ENCODE data around the gene FLNB. TPM values are rescaled to one million over a fixed set of nuclear protein-coding genes. Genes with fewer than 3 reads are reported as not detected.

Gene FLNB
- total RNA-seq, 1 donor from 2014 or later = 75.4 TPM

- Mint-ChIP-seq H3K36me3 (ENCODE audit: unreplicated experiment) (peaks cover 6% of the 10 kb centered on the region), H3K4me3 (ENCODE audit: unreplicated experiment) (no peak overlapping the region), H3K9me3 (ENCODE audit: unreplicated experiment) (peaks cover 5% of the 10 kb centered on the region), H3K27ac (ENCODE audit: unreplicated experiment) (no peak overlapping the region), H3K27me3 (ENCODE audit: unreplicated experiment) (peaks cover 4% of the 10 kb centered on the region), H3K4me1 (ENCODE audit: low read depth, unreplicated experiment) (peaks cover 36% of the 10 kb centered on the region)
- DNase-seq = no peak
- TF ChIP-seq, protein P1, sequence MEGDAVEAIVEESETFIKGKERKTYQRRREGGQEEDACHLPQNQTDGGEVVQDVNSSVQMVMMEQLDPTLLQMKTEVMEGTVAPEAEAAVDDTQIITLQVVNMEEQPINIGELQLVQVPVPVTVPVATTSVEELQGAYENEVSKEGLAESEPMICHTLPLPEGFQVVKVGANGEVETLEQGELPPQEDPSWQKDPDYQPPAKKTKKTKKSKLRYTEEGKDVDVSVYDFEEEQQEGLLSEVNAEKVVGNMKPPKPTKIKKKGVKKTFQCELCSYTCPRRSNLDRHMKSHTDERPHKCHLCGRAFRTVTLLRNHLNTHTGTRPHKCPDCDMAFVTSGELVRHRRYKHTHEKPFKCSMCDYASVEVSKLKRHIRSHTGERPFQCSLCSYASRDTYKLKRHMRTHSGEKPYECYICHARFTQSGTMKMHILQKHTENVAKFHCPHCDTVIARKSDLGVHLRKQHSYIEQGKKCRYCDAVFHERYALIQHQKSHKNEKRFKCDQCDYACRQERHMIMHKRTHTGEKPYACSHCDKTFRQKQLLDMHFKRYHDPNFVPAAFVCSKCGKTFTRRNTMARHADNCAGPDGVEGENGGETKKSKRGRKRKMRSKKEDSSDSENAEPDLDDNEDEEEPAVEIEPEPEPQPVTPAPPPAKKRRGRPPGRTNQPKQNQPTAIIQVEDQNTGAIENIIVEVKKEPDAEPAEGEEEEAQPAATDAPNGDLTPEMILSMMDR (IDR thresholded peaks at IDR 0.05; ENCODE audit: partially characterized antibody, unreplicated experiment) = no peak
These were observed 182.1 kb downstream of the FLNB start for GRCh38 chr3:58190291-58190690.

DNA sequence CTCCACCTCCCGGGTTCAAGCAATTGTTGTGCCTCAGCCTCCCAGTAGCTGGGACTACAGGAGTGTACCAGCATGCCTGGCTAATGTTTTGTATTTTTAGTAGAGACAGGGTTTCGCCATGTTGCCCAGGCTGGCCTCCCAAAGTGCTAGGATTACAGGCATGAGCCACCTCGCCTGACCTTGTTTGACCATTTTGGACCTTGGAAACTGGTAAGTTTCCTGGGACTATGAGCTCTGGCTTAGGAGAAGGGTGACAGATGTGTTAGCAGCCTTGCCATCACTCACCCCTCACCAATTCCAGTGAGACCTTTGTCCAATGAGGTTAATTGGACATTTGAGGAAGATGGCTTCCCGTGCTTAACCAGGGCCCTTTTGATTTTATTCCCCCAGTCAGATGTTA lies 182.7 kb downstream of the FLNB start:
- Mint-ChIP-seq H3K36me3 (ENCODE audit: unreplicated experiment) (peaks cover 6% of the 10 kb centered on the region), H3K27me3 (ENCODE audit: unreplicated experiment) (peaks cover 4% of the 10 kb centered on the region), H3K4me3 (ENCODE audit: unreplicated experiment) (peak overlapping the region; percentile 56), H3K9me3 (ENCODE audit: unreplicated experiment) (peaks cover 5% of the 10 kb centered on the region), H3K4me1 (ENCODE audit: low read depth, unreplicated experiment) (peaks cover 37% of the 10 kb centered on the region), H3K27ac (ENCODE audit: unreplicated experiment) (no peak overlapping the region)
- TF ChIP-seq, protein P1 (IDR thresholded peaks at IDR 0.05; ENCODE audit: partially characterized antibody, unreplicated experiment) = no peak
- DNase-seq = no peak

GRCh38 chr3:58191361-58191991 lies 183.3 kb downstream of the FLNB start:
- DNase-seq = no peak
- TF ChIP-seq, protein P1 (IDR thresholded peaks at IDR 0.05; ENCODE audit: partially characterized antibody, unreplicated experiment) = no peak
- H3K27me3 Mint-ChIP-seq (ENCODE audit: unreplicated experiment) = peaks cover 5% of the 10 kb centered on the region
- no peak overlapping the region for H3K27ac Mint-ChIP-seq (ENCODE audit: unreplicated experiment)
- peaks cover 6% of the 10 kb centered on the region for H3K9me3 Mint-ChIP-seq (ENCODE audit: unreplicated experiment)
- H3K4me3 Mint-ChIP-seq (ENCODE audit: unreplicated experiment) = no peak overlapping the region
- H3K4me1 Mint-ChIP-seq (ENCODE audit: low read depth, unreplicated experiment) = peaks cover 32% of the 10 kb centered on the region
- H3K36me3 Mint-ChIP-seq (ENCODE audit: unreplicated experiment) = peaks cover 6% of the 10 kb centered on the region

DNA sequence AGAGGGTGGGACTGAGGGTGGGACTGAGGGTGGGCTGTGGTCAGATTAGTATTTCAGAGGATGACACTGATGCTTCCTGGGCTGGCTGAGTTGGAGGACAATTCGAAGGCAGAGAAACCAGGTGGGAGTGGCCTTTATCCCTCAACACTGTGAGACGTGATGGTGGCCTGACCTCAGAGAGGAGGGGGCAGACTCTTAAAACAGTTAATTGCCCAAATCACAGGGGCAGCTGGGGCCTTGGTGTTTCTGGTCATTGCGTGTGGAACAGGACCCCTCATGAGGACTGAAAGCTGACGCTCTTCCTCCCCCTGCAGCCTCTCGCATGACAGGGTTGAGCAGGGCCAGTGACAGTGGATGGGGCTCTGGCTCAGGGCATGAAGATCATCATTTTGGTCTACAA lies 183.8 kb downstream of the FLNB start:
- Mint-ChIP-seq H3K9me3 (ENCODE audit: unreplicated experiment) (peaks cover 9% of the 10 kb centered on the region), H3K27me3 (ENCODE audit: unreplicated experiment) (peaks cover 6% of the 10 kb centered on the region)

More for the DNA sequence above, 183.8 kb downstream of the FLNB start:
- peaks cover 6% of the 10 kb centered on the region for H3K36me3 Mint-ChIP-seq (ENCODE audit: unreplicated experiment)
- no peak for DNase-seq
- no peak overlapping the region for H3K27ac Mint-ChIP-seq (ENCODE audit: unreplicated experiment)
- TF ChIP-seq, protein P1 (IDR thresholded peaks at IDR 0.05; ENCODE audit: partially characterized antibody, unreplicated experiment) = no peak
- H3K4me1 Mint-ChIP-seq (ENCODE audit: low read depth, unreplicated experiment) = peaks cover 37% of the 10 kb centered on the region
- H3K4me3 Mint-ChIP-seq (ENCODE audit: unreplicated experiment) = no peak overlapping the region
